Activated CD4-positive, alpha-beta T cell treated with anti-CD3 and anti-CD28 coated beads, Interleukin-2, amount 10 ng/mL, durations not matched to agents 24 days and 14 days (primary cell): ENCODE measurements around the gene ESPN. TPM values are rescaled to one million over a fixed set of nuclear protein-coding genes. Genes with fewer than 3 reads are reported as not detected.
"Not testable (repeated sequence)": the region's sequence is repeated elsewhere in the genome, so short reads cannot be mapped to it uniquely, and the experiment has no call there.

Experiments
- DNase-seq: peaks from one replicate; pipeline ENCODE4 v3.0.0; 2022
- H3K27ac Mint-ChIP-seq: one replicate; pipeline ENCODE4 v1.8.0; 2022; ENCODE audit warnings: mild to moderate bottlenecking, mixed read lengths
- H3K27me3 Mint-ChIP-seq: one replicate; pipeline ENCODE4 v1.8.0; 2022; ENCODE audit warnings: mixed read lengths
- H3K36me3 Mint-ChIP-seq: one replicate; pipeline ENCODE4 v1.8.0; 2022; ENCODE audit warnings: low read depth, mild to moderate bottlenecking, mixed read lengths
- H3K4me1 Mint-ChIP-seq: one replicate; pipeline ENCODE4 v1.8.0; 2021; ENCODE audit warnings: mixed read lengths
- H3K4me3 Mint-ChIP-seq: one replicate; pipeline ENCODE4 v1.8.0; 2022; ENCODE audit warnings: mild to moderate bottlenecking, moderate library complexity, mixed read lengths
- H3K9me3 Mint-ChIP-seq: one replicate; pipeline ENCODE4 v1.8.0; 2021; ENCODE audit warnings: mixed read lengths
- intact Hi-C: fragments of 100-400 bp; cut with micrococcal nuclease; formaldehyde crosslinking; loops from one replicate; pipeline ENCODE4 v1.15.1; 2023
- total RNA-seq: library from RNA; stranded (reverse); gene quantifications from 2 replicates; pipeline ENCODE4 v1.2.3, GENCODE V29; 2022

Gene ESPN
- total RNA-seq, 1 donor from 2014 or later = 0.49 TPM

GRCh38 chr1:6427441-6428390 lies 3.1 kb downstream of the ESPN start:
- Mint-ChIP-seq H3K27ac (no peak overlapping the region), H3K36me3 (no peaks in the 10 kb centered on the region), H3K9me3 (no peaks in the 10 kb centered on the region), H3K4me3 (no peak overlapping the region), H3K27me3 (peaks cover 30% of the 10 kb centered on the region), H3K4me1 (peaks cover 6% of the 10 kb centered on the region)
- DNase-seq = no peak
- intact Hi-C loops = no loop called here

DNA sequence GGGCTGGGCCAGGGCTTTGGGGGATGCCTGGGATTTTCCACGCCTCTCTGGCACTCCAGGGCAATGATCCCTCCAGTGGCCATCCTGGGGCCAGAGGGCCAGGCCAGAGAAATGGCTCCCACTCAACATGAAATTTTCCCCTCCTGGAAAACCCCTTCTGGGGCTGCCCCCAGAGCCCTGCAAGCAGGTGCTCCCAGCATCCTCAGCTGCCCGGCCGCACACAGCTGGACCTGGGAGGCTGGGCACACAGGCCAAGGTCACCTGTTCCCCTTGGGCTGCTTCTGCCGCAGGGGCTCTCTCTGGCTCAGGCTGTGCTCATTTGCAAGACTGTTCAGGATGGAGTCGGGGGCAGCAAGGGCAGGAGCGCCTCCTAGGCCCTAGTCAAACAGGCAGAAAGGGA lies 3.9 kb downstream of the ESPN start:
- H3K27ac Mint-ChIP-seq, DNase-seq, H3K4me3 Mint-ChIP-seq, H3K36me3 Mint-ChIP-seq, H3K9me3 Mint-ChIP-seq, intact Hi-C loops, H3K4me1 Mint-ChIP-seq: not testable (repeated sequence)
- H3K27me3 Mint-ChIP-seq = peaks cover 25% of the 10 kb centered on the region

- H3K4me3 Mint-ChIP-seq, H3K4me1 Mint-ChIP-seq, H3K27ac Mint-ChIP-seq, H3K9me3 Mint-ChIP-seq, DNase-seq, H3K36me3 Mint-ChIP-seq, intact Hi-C loops: not testable (repeated sequence)
- H3K27me3 Mint-ChIP-seq = peaks cover 25% of the 10 kb centered on the region
Observed at GRCh38 chr1:6429660-6430411, 5.3 kb downstream of the ESPN start.

- DNase-seq, H3K9me3 Mint-ChIP-seq, H3K4me1 Mint-ChIP-seq, H3K36me3 Mint-ChIP-seq, intact Hi-C loops, H3K27ac Mint-ChIP-seq, H3K4me3 Mint-ChIP-seq: not testable (repeated sequence)
- peaks cover 21% of the 10 kb centered on the region for H3K27me3 Mint-ChIP-seq
Observed at GRCh38 chr1:6431645-6432579, 7.3 kb downstream of the ESPN start.

- no peak for DNase-seq
- no peak overlapping the region for H3K27ac Mint-ChIP-seq
- H3K4me1 Mint-ChIP-seq = peaks cover 5% of the 10 kb centered on the region
- intact Hi-C loops = no loop called here
- H3K27me3 Mint-ChIP-seq = peaks cover 27% of the 10 kb centered on the region
- no peaks in the 10 kb centered on the region for H3K36me3 Mint-ChIP-seq
- no peak overlapping the region for H3K4me3 Mint-ChIP-seq
- no peaks in the 10 kb centered on the region for H3K9me3 Mint-ChIP-seq
Observed at GRCh38 chr1:6434186-6434585, 9.6 kb downstream of the ESPN start.

DNA sequence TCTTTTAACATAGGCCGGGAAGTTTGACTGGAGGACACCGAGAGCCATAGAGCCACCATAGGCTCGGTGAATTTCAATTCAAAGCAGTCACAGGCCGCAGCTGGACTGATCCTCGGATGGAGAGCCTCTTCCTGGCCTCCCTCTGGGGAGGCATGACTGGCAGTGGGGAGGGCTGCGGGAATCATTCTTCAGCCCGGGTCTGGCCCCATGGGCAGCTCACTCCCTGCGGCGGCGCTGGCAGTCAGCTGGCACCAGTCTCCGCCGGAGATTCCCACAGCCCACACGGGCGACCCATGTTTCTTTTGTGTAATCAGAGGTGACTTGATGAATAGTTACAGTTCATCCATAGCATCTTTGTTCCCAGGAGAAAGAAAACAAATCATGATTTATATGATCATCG lies 10.6 kb downstream of the ESPN start:
- Mint-ChIP-seq H3K27me3 (peaks cover 31% of the 10 kb centered on the region), H3K36me3 (no peaks in the 10 kb centered on the region), H3K4me3 (no peak overlapping the region), H3K27ac (no peak overlapping the region), H3K9me3 (no peaks in the 10 kb centered on the region), H3K4me1 (peaks cover 8% of the 10 kb centered on the region)
- no peak for DNase-seq
- intact Hi-C loops = no loop called here

- H3K9me3 Mint-ChIP-seq = no peaks in the 10 kb centered on the region
- peaks cover 28% of the 10 kb centered on the region for H3K27me3 Mint-ChIP-seq
- H3K36me3 Mint-ChIP-seq = no peaks in the 10 kb centered on the region
- intact Hi-C loops = no loop called here
- no peak overlapping the region for H3K27ac Mint-ChIP-seq
- DNase-seq = no peak
- H3K4me3 Mint-ChIP-seq = no peak overlapping the region
- H3K4me1 Mint-ChIP-seq = peaks cover 8% of the 10 kb centered on the region
Observed at GRCh38 chr1:6435547-6435946, 11.0 kb downstream of the ESPN start.

DNA sequence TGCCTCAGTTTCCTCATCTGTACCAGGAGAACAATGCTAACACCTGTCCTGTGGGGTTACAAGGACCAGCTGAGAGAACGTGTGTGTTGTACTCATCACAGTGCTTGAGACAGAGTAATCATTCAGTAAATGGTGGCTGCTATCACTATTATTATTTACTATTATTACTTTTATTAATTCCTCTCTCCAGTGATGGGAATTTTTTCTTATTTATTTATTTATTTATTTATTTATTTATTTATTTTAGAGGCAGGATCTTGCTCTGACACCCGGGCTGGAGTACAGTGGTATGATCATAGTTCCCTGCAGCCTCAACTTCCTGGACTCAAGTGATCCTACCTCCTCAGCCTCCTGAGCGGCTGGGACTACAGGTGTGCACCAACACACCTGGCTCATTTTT lies 11.7 kb downstream of the ESPN start:
- H3K4me3 Mint-ChIP-seq, DNase-seq, H3K36me3 Mint-ChIP-seq, H3K27ac Mint-ChIP-seq, H3K9me3 Mint-ChIP-seq, intact Hi-C loops: not testable (repeated sequence)
- H3K4me1 Mint-ChIP-seq = peaks cover 10% of the 10 kb centered on the region
- H3K27me3 Mint-ChIP-seq = peaks cover 29% of the 10 kb centered on the region

GRCh38 chr1:6437012-6437700 lies 12.6 kb downstream of the ESPN start:
- peaks cover 10% of the 10 kb centered on the region for H3K4me1 Mint-ChIP-seq
- H3K27ac Mint-ChIP-seq, H3K4me3 Mint-ChIP-seq, intact Hi-C loops, H3K36me3 Mint-ChIP-seq, DNase-seq, H3K9me3 Mint-ChIP-seq: not testable (repeated sequence)
- peaks cover 34% of the 10 kb centered on the region for H3K27me3 Mint-ChIP-seq

DNA sequence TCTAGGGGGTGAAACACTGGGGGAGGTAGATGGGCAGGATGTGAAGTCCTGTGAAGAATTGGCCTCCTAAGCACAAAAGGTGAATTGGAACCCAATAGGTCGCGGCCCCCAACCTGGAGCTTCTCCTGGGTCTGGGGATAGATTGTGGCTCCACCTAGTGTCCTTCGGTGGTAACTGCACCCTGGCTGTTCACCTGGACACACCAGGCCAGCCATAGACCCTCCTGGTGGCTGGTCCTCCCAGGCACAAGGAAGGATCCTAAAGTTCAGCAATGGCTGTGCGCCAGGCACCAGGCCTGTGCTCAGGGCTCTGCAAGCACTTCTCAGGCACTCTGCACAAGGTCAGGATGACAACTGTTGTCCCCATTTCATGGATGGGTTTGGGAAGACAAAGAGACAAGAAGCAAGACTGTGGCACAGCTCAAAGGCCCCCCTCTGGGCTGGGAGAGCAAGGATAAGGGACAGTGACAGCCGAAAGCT lies 13.5 kb downstream of the ESPN start:
- H3K4me3 Mint-ChIP-seq = no peak overlapping the region
- peaks cover 34% of the 10 kb centered on the region for H3K27me3 Mint-ChIP-seq
- peak; percentile 93 for DNase-seq
- peaks cover 10% of the 10 kb centered on the region for H3K4me1 Mint-ChIP-seq
- H3K36me3 Mint-ChIP-seq = no peaks in the 10 kb centered on the region
- H3K9me3 Mint-ChIP-seq = no peaks in the 10 kb centered on the region
- intact Hi-C loops = loop anchor here (1.0 kb wide), 1 partner anchor 192 kb away; no protein-coding TSS in a partner anchor
- peak overlapping the region; percentile 58 for H3K27ac Mint-ChIP-seq

DNA sequence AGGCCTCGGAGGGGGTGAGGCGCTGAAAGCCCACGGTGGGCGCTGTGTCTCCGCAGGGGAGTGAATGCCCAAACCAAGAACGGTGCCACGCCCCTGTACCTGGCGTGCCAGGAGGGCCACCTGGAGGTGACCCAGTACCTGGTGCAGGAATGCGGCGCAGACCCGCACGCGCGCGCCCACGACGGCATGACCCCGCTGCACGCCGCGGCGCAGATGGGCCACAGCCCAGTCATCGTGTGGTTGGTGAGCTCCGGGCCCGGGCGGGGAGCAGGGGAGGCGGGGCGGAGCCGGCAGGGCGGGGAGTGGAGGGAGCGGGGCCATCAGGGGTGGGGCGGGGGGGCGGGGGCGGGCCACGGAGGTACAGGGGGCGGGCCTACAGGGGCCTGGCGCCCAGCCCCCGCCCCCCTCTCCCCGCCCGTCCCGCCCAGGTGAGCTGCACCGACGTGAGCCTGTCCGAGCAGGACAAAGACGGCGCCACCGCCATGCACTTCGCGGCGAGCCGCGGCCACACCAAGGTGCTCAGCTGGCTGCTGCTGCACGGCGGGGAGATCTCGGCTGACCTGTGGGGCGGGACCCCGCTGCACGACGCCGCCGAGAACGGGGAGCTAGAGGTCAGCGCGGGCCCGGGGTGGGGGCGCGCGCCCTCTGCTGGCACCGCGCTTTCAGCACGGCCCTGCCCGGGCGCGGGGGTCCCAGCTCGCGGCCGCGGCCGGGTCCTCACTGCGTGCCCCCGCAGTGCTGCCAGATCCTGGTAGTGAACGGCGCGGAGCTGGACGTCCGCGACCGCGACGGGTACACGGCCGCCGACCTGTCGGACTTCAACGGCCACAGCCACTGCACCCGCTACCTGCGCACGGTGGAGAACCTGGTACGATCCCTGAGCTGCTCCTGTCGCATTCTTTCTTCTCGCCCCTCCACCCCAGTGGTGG lies 15.9 kb downstream of the ESPN start:
- peaks cover 10% of the 10 kb centered on the region for H3K4me1 Mint-ChIP-seq
- intact Hi-C loops = no loop called here
- H3K9me3 Mint-ChIP-seq = no peaks in the 10 kb centered on the region
- no peaks in the 10 kb centered on the region for H3K36me3 Mint-ChIP-seq
- H3K27ac Mint-ChIP-seq = no peak overlapping the region
- peaks cover 28% of the 10 kb centered on the region for H3K27me3 Mint-ChIP-seq
- H3K4me3 Mint-ChIP-seq = peak overlapping the region; percentile 37
- peak; percentile 92 for DNase-seq

DNA sequence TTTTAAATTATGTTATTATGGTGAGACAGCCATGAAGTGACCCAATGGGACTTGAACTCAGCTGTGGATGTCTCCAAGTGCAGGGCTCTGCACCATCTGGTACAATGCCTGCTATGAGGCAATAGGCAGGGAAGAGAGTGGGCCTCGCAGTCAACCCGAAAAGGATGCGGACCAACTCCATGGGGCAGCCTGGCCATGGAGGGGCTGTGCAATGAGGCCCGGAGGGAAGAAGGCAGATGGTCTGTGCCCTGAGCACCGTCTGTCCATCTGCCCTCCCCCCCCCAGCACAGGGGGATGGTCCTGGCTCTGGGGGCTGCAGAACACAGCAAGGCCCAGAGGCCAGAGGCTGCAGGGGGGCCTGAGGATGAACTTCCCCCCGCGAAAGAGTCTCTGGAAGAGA lies 17.0 kb downstream of the ESPN start:
- Mint-ChIP-seq H3K36me3 (no peaks in the 10 kb centered on the region), H3K27me3 (peaks cover 34% of the 10 kb centered on the region)

More for the DNA sequence above, 17.0 kb downstream of the ESPN start:
- H3K4me1 Mint-ChIP-seq = peaks cover 10% of the 10 kb centered on the region
- H3K27ac Mint-ChIP-seq = no peak overlapping the region
- H3K9me3 Mint-ChIP-seq = no peaks in the 10 kb centered on the region
- H3K4me3 Mint-ChIP-seq = no peak overlapping the region
- DNase-seq = no peak
- intact Hi-C loops = no loop called here
